SU-DHL-6 (cell line): ENCODE measurements around the gene EXOC4.

Experiments used
- CTCF ChIP-seq: fragments of 200-600 bp; sonication (generic); IDR thresholded peaks from one replicate; pipeline ENCODE4 v1.5.1; 2017; ENCODE audit warnings: antibody characterized with exemption, mild to moderate bottlenecking, low read length, moderate library complexity; ENCODE audit not compliant: insufficient read depth, poor library complexity, severe bottlenecking
- EZH2phosphoT487 ChIP-seq: fragments of 200-600 bp; sonication (generic), shearing (Covaris generic); conservative IDR thresholded peaks from 2 replicates; pipeline ENCODE4 v1.6.1; 2018; ENCODE audit warnings: mild to moderate bottlenecking, antibody characterized with exemption, low read length, moderate library complexity, mixed read lengths

GRCh38 chr7:133705596-133705995 is 452.7 kb downstream of the EXOC4 start:
- TF ChIP-seq CTCF: no peak
- TF ChIP-seq EZH2phosphoT487: no peak
